B cell (primary cell): ENCODE measurements around the gene SGCD. TPM values are rescaled to one million over a fixed set of nuclear protein-coding genes. Genes with fewer than 3 reads are reported as not detected.

ENCODE experiments used
- ATAC-seq: fragments of 200-7000 bp; cut with Tn5 transposase; one replicate; pipeline ENCODE4 v1.10.0; 2021; ENCODE audit warnings: low read depth, mild to moderate bottlenecking, moderate number of reproducible peaks, moderate library complexity
- CTCF ChIA-PET: fragments of 350-600 bp; sonication (Branson Sonifier 250); formaldehyde crosslinking; loops from one replicate; lab custom pipeline; 2021; ENCODE audit warnings: antibody characterized with exemption, inconsistent platforms; lab: Charles Lee
- POLR2A ChIA-PET: fragments of 350-600 bp; sonication (Branson Sonifier 250); formaldehyde crosslinking; loops from one replicate; lab custom pipeline; 2021; ENCODE audit warnings: antibody characterized with exemption; lab: Charles Lee
- DNase-seq: peaks from one replicate; pipeline ENCODE4 v3.0.0; 2013
- H2AFZ ChIP-seq: 2 replicates; pipeline ENCODE4 v1.6.1; 2012; ENCODE audit warnings: mild to moderate bottlenecking, low read depth, low read length; ENCODE audit not compliant: insufficient read depth, poor library complexity, severe bottlenecking
- H3K27ac ChIP-seq, 2 donors: 1 replicate in 1 of 2; 2 replicates in 1 of 2; pipeline ENCODE4 v1.5.1; 2012 to 2013; ENCODE audit warnings: low read length in 2 of 2, mild to moderate bottlenecking in 2 of 2, moderate library complexity in 1 of 2
- H3K27me3 ChIP-seq, 4 experiments: fragments of 200-600 bp in 1 of 4; sonication (generic) in 1 of 4; replicated peaks in 1 of 4; 1 replicate in 2 of 4; 2 replicates in 2 of 4; pipeline versions ENCODE4 v1.6.1 to v1.7.0; 2013 to 2016; ENCODE audit warnings: low read length in 3 of 4, mild to moderate bottlenecking in 2 of 4, mixed read lengths in 1 of 4, moderate library complexity in 1 of 4; ENCODE audit not compliant: insufficient read depth in 4 of 4, control insufficient read depth in 3 of 4; ENCODE audit errors: control extremely low read depth in 1 of 4
- H3K36me3 ChIP-seq, 2 experiments: replicated peaks in 1 of 2; 1 replicate in 1 of 2; 2 replicates in 1 of 2; pipeline versions ENCODE4 v1.6.1 to v1.7.1; 2013; ENCODE audit warnings: low read length in 1 of 2; ENCODE audit not compliant: insufficient read depth in 2 of 2, control insufficient read depth in 1 of 2; ENCODE audit errors: control extremely low read depth in 1 of 2, extremely low read depth in 1 of 2
- H3K4me1 ChIP-seq, 2 donors: fragments of 200-600 bp in 1 of 2; sonication (generic) in 1 of 2; 1 replicate in 1 of 2; 2 replicates in 1 of 2; pipeline versions ENCODE4 v1.5.1 to v1.6.1; 2013 to 2017; ENCODE audit warnings: low read length in 2 of 2; ENCODE audit not compliant: control insufficient read depth in 2 of 2, insufficient read depth in 2 of 2
- H3K4me2 ChIP-seq: replicated peaks from 2 replicates; pipeline ENCODE3; 2012; ENCODE audit warnings: mild to moderate bottlenecking, low read depth, low read length; ENCODE audit not compliant: poor library complexity, severe bottlenecking
- H3K4me3 ChIP-seq, 5 experiments: fragments of 200-600 bp in 1 of 5; sonication (generic) in 1 of 5; 1 replicate in 3 of 5; 2 replicates in 2 of 5; pipeline versions ENCODE4 v1.5.1 to v1.7.0; 2011 to 2016; ENCODE audit warnings: low read length in 4 of 5, mild to moderate bottlenecking in 4 of 5, low read depth in 2 of 5, control low read depth in 1 of 5, moderate library complexity in 1 of 5; ENCODE audit not compliant: insufficient read depth in 1 of 5; ENCODE audit errors: control extremely low read depth in 1 of 5, extremely low read depth in 1 of 5
- H3K79me2 ChIP-seq: fragments of 200-600 bp; sonication (generic); one replicate; pipeline ENCODE4 v1.6.0; 2016; ENCODE audit warnings: low read length; ENCODE audit not compliant: control insufficient read depth, insufficient read depth
- H3K9ac ChIP-seq: fragments of 200-600 bp; sonication (generic); 2 replicates; pipeline ENCODE4 v1.6.1; 2017; ENCODE audit warnings: mild to moderate bottlenecking, low read length, moderate library complexity
- H3K9me3 ChIP-seq, 3 donors: one replicate each; pipeline versions ENCODE4 v1.6.1 to v1.7.1; 2013; ENCODE audit warnings: low read length in 2 of 3; ENCODE audit not compliant: control insufficient read depth in 2 of 3, insufficient read depth in 1 of 3; ENCODE audit errors: control extremely low read depth in 1 of 3
- H4K20me1 ChIP-seq: 2 replicates; pipeline ENCODE4 v1.6.0; 2012; ENCODE audit warnings: mild to moderate bottlenecking, low read length; ENCODE audit not compliant: insufficient read depth, control insufficient read depth, poor library complexity, severe bottlenecking
- H3K27ac Mint-ChIP-seq: one replicate; pipeline ENCODE4 v1.8.0; 2021; ENCODE audit warnings: mixed read lengths
- H3K27me3 Mint-ChIP-seq: one replicate; pipeline ENCODE4 v1.8.0; 2021; ENCODE audit warnings: mixed read lengths
- H3K4me1 Mint-ChIP-seq: one replicate; pipeline ENCODE4 v1.8.0; 2021; ENCODE audit warnings: mixed read lengths
- H3K4me3 Mint-ChIP-seq: one replicate; pipeline ENCODE4 v1.8.0; 2021; ENCODE audit warnings: mixed read lengths
- H3K9me3 Mint-ChIP-seq: one replicate; pipeline ENCODE4 v1.8.0; 2022; ENCODE audit warnings: mixed read lengths; ENCODE audit not compliant: insufficient read depth
- CTCF ChIP-seq: fragments of 200-600 bp; IDR thresholded peaks from one replicate; pipeline ENCODE4 v1.8.0; 2022; ENCODE audit warnings: antibody characterized with exemption, mild to moderate bottlenecking
- EZH2 ChIP-seq: IDR thresholded peaks from 2 replicates; pipeline ENCODE4 v1.6.1; 2012; ENCODE audit warnings: borderline replicate concordance, low read depth, mild to moderate bottlenecking, moderate library complexity, low read length; ENCODE audit not compliant: insufficient read depth, poor library complexity, severe bottlenecking
- WGBS: methylation state at CpG from one replicate; pipeline ENCODE4 v1.1.5; 2013; ENCODE audit warnings: missing lambda C conversion rate; ENCODE audit not compliant: insufficient coverage; 5-methylcytosine and 5-hydroxymethylcytosine counted together
- intact Hi-C: fragments of 100-400 bp; cut with micrococcal nuclease; formaldehyde crosslinking; loops from one replicate; pipeline ENCODE4 v1.10.0; 2022
- polyA plus RNA-seq: library from polyadenylated mRNA; depleted of rRNA; stranded (reverse); fragments of >200 nt; gene quantifications from 2 replicates; pipeline ENCODE4 v1.2.3, GENCODE V29; 2012
- total RNA-seq, 2 donors: library from RNA; stranded (reverse); fragments of 120-200 nt in 1 of 2; gene quantifications; 1 replicate in 1 of 2; 2 replicates in 1 of 2; pipeline versions ENCODE4 v1.2.3 to v1.2.4, GENCODE V29; 2013 to 2022

The SGCD gene
- total and polyA plus RNA-seq, 2 donors (not counting 1 experiment from before 2014, with no cell fraction given) = not detected

- no peak overlapping the region for H3K4me2 ChIP-seq
- no peak overlapping the region for H3K4me3 Mint-ChIP-seq
- ChIA-PET CTCF (no interaction called here), POLR2A (no interaction called here)
- DNase-seq = no peak
- H3K79me2 ChIP-seq = no peaks in the 10 kb centered on the region
- no peaks in the 10 kb centered on the region for H4K20me1 ChIP-seq
- H3K9me3 Mint-ChIP-seq = no peaks in the 10 kb centered on the region
- ATAC-seq = no peak
- intact Hi-C loops = no loop called here
- no peak overlapping the region for H2AFZ ChIP-seq
- no peak overlapping the region for H3K27ac ChIP-seq
- H3K4me3 ChIP-seq = no peak overlapping the region
- 85% methylated on average over 4 of the region's 4 CpGs for WGBS
- H3K27ac Mint-ChIP-seq = no peak overlapping the region
- no peak for TF ChIP-seq EZH2
- TF ChIP-seq CTCF = no peak
- no peak overlapping the region for H3K9ac ChIP-seq
- no peaks in the 10 kb centered on the region for H3K4me1 ChIP-seq
- H3K9me3 ChIP-seq = peaks cover 0 to 6% (median 0%) of the 10 kb centered on the region in 3 donors
- H3K27me3 ChIP-seq = no peaks in the 10 kb centered on the region
- no peaks in the 10 kb centered on the region for H3K36me3 ChIP-seq
- H3K27me3 Mint-ChIP-seq = peaks cover 10% of the 10 kb centered on the region
- no peaks in the 10 kb centered on the region for H3K4me1 Mint-ChIP-seq
Observed at GRCh38 chr5:156515803-156516360, 188.9 kb downstream of the SGCD start.

- no peak overlapping the region for H3K9ac ChIP-seq
- TF ChIP-seq EZH2 (no peak), CTCF (no peak)
- H2AFZ ChIP-seq = no peak overlapping the region
- H3K79me2 ChIP-seq = no peaks in the 10 kb centered on the region
- no peaks in the 10 kb centered on the region for H3K36me3 ChIP-seq
- H4K20me1 ChIP-seq = no peaks in the 10 kb centered on the region
- CTCF ChIA-PET = no interaction called here
- H3K4me3 ChIP-seq = no peak overlapping the region
- ATAC-seq (no peak), DNase-seq (no peak)
- no peaks in the 10 kb centered on the region for H3K4me1 Mint-ChIP-seq
- POLR2A ChIA-PET = no interaction called here
- H3K4me1 ChIP-seq = no peaks in the 10 kb centered on the region
- no peaks in the 10 kb centered on the region for H3K27me3 ChIP-seq
- H3K27ac Mint-ChIP-seq = no peak overlapping the region
- no peak overlapping the region for H3K4me3 Mint-ChIP-seq
- H3K27ac ChIP-seq = no peak overlapping the region
- H3K9me3 Mint-ChIP-seq = no peaks in the 10 kb centered on the region
- no peak overlapping the region for H3K4me2 ChIP-seq
- WGBS = 70% methylated on average over 1 of the region's 5 CpGs
- H3K9me3 ChIP-seq = no peaks in the 10 kb centered on the region
- peaks cover 4% of the 10 kb centered on the region for H3K27me3 Mint-ChIP-seq
- intact Hi-C loops = no loop called here
Observed at GRCh38 chr5:156522651-156523529, 195.9 kb downstream of the SGCD start.
